GM20431 (cell line): ENCODE results near the gene SLC4A8.
"Not testable (repeated sequence)": the region's sequence is repeated elsewhere in the genome, so short reads cannot be mapped to it uniquely, and the experiment has no call there.

ENCODE experiments used
- in situ Hi-C: fragments of 300-500 bp; cut with MseI, MboI; formaldehyde crosslinking; loops from one replicate; pipeline ENCODE4 v1.15.0; 2020; ENCODE audit warnings: low sequenced_read_pairs; ENCODE audit not compliant: unreplicated experiment

SLC4A8 gene

GRCh38 chr12:51470116-51470515 is 45.5 kb downstream of the SLC4A8 start:
- in situ Hi-C loops = no loop called here

- in situ Hi-C loops = no loop called here
These were observed 46.7 kb downstream of the SLC4A8 start for GRCh38 chr12:51471111-51471864.

GRCh38 chr12:51472984-51473383 is 48.4 kb downstream of the SLC4A8 start:
- in situ Hi-C loops = no loop called here

- in situ Hi-C loops = no loop called here
These were observed 49.3 kb downstream of the SLC4A8 start for GRCh38 chr12:51473947-51474346.

GRCh38 chr12:51475543-51475942 is 50.9 kb downstream of the SLC4A8 start:
- in situ Hi-C loops = no loop called here

GRCh38 chr12:51480978-51481377 is 56.3 kb downstream of the SLC4A8 start:
- in situ Hi-C loops = no loop called here

- in situ Hi-C loops = no loop called here
These were observed 58.5 kb downstream of the SLC4A8 start for GRCh38 chr12:51482929-51483697.

GRCh38 chr12:51484119-51484518 is 59.5 kb downstream of the SLC4A8 start:
- in situ Hi-C loops = no loop called here

- in situ Hi-C loops = no loop called here
These were observed 63.6 kb downstream of the SLC4A8 start for GRCh38 chr12:51488281-51488680.

- in situ Hi-C loops = no loop called here
These were observed 68.7 kb downstream of the SLC4A8 start for GRCh38 chr12:51493281-51493680.

GRCh38 chr12:51496895-51497294 is 72.3 kb downstream of the SLC4A8 start:
- in situ Hi-C loops = no loop called here

GRCh38 chr12:51504851-51505250 is 80.2 kb downstream of the SLC4A8 start:
- in situ Hi-C loops = no loop called here

GRCh38 chr12:51505360-51506105 is 80.9 kb downstream of the SLC4A8 start:
- in situ Hi-C loops = no loop called here

- in situ Hi-C loops = no loop called here
These were observed 82.5 kb downstream of the SLC4A8 start for GRCh38 chr12:51507178-51507577.

- in situ Hi-C loops = no loop called here
These were observed 83.7 kb downstream of the SLC4A8 start for GRCh38 chr12:51508285-51508684.

GRCh38 chr12:51511546-51512260 is 87.1 kb downstream of the SLC4A8 start:
- in situ Hi-C loops = no loop called here

- in situ Hi-C loops = no loop called here
These were observed 87.8 kb downstream of the SLC4A8 start for GRCh38 chr12:51512438-51512837.

GRCh38 chr12:51515037-51515436 is 90.4 kb downstream of the SLC4A8 start:
- in situ Hi-C loops = not testable (repeated sequence)

GRCh38 chr12:51517316-51517715 is 92.7 kb downstream of the SLC4A8 start:
- in situ Hi-C loops = no loop called here

- in situ Hi-C loops = no loop called here
These were observed 93.2 kb downstream of the SLC4A8 start for GRCh38 chr12:51517800-51518199.
